MM.1S (cell line): ENCODE data around the gene VWA5A.

ENCODE experiments used
- DNase-seq: peaks from one replicate; pipeline ENCODE4 v3.0.0-alpha.2; 2015
- H2AFZ ChIP-seq: fragments of 300-600 bp; sonication (generic); 2 replicates; pipeline ENCODE4 v1.6.0; 2016; ENCODE audit warnings: antibody characterized with exemption, low read length
- H3F3A ChIP-seq: fragments of 300-600 bp; sonication (generic); 2 replicates; pipeline ENCODE4 v1.6.1; 2016; ENCODE audit warnings: mild to moderate bottlenecking, antibody characterized with exemption, low read length, moderate library complexity, mixed read lengths; ENCODE audit not compliant: insufficient read depth
- H3K27ac ChIP-seq: fragments of 300-600 bp; sonication (generic); 2 replicates; pipeline ENCODE4 v1.5.1; 2016; ENCODE audit warnings: mild to moderate bottlenecking, low read length
- H3K27me3 ChIP-seq: fragments of 300-600 bp; sonication (generic); replicated peaks from 2 replicates; pipeline ENCODE4 v1.6.0; 2016; ENCODE audit warnings: low read length; ENCODE audit not compliant: insufficient read depth
- H3K36me3 ChIP-seq: fragments of 300-600 bp; sonication (generic); replicated peaks from 2 replicates; pipeline ENCODE4 v1.6.1; 2016; ENCODE audit warnings: mild to moderate bottlenecking, low read length, mixed read lengths; ENCODE audit not compliant: insufficient read depth
- H3K4me1 ChIP-seq: fragments of 300-600 bp; sonication (generic); 2 replicates; pipeline ENCODE4 v1.6.1; 2016; ENCODE audit warnings: low read length, mixed read lengths
- H3K4me2 ChIP-seq: fragments of 300-600 bp; sonication (generic); 2 replicates; pipeline ENCODE4 v1.6.0; 2016; ENCODE audit warnings: low read depth, low read length
- H3K4me3 ChIP-seq: fragments of 300-600 bp; sonication (generic); 2 replicates; pipeline ENCODE4 v1.5.1; 2016; ENCODE audit warnings: low read length, mixed read lengths
- H3K79me2 ChIP-seq: fragments of 300-600 bp; sonication (generic); 2 replicates; pipeline ENCODE4 v1.6.1; 2016; ENCODE audit warnings: mixed run types, low read length, mixed read lengths
- H3K9ac ChIP-seq: fragments of 300-600 bp; sonication (generic); 2 replicates; pipeline ENCODE4 v1.6.1; 2016; ENCODE audit warnings: low read length, mixed read lengths
- H3K9me2 ChIP-seq: fragments of 300-600 bp; sonication (generic); replicated peaks from 2 replicates; pipeline ENCODE4 v1.6.1; 2016; ENCODE audit warnings: mild to moderate bottlenecking, low read length, mixed read lengths; ENCODE audit not compliant: insufficient read depth
- H3K9me3 ChIP-seq: fragments of 300-600 bp; sonication (generic); replicated peaks from 2 replicates; pipeline ENCODE4 v1.6.1; 2016; ENCODE audit warnings: mild to moderate bottlenecking, low read length, mixed read lengths; ENCODE audit not compliant: insufficient read depth
- H4K20me1 ChIP-seq: fragments of 300-600 bp; sonication (generic); 2 replicates; pipeline ENCODE4 v1.6.1; 2016; ENCODE audit warnings: mild to moderate bottlenecking, low read length, moderate library complexity, mixed read lengths; ENCODE audit not compliant: insufficient read depth
- CTCF ChIP-seq: fragments of 300-600 bp; sonication (generic); IDR thresholded peaks from 2 replicates; pipeline ENCODE4 v1.5.1; 2016; ENCODE audit warnings: antibody characterized with exemption, low read length, mixed read lengths
- EZH2 ChIP-seq: fragments of 300-600 bp; sonication (generic); optimal IDR thresholded peaks from 2 replicates; pipeline ENCODE3; 2017; ENCODE audit warnings: low read depth, mild to moderate bottlenecking, antibody characterized with exemption, low read length, mixed read lengths
- EZH2phosphoT487 ChIP-seq: fragments of 300-600 bp; sonication (generic); IDR thresholded peaks from 2 replicates; pipeline ENCODE4 v1.6.1; 2018; ENCODE audit warnings: antibody characterized with exemption, low read length

VWA5A gene

GRCh38 chr11:124085583-124085982 lies 29.7 kb upstream of the VWA5A start:
- Histone ChIP-seq H3K9me2 (no peaks in the 10 kb centered on the region), H3K27ac (no peak overlapping the region), H3K9me3 (no peaks in the 10 kb centered on the region), H3K9ac (no peak overlapping the region), H3K27me3 (no peaks in the 10 kb centered on the region), H4K20me1 (no peaks in the 10 kb centered on the region), H3K79me2 (no peaks in the 10 kb centered on the region), H3K4me1 (no peaks in the 10 kb centered on the region), H3K4me3 (no peak overlapping the region), H2AFZ (no peak overlapping the region), H3F3A (no peaks in the 10 kb centered on the region), H3K36me3 (no peaks in the 10 kb centered on the region), H3K4me2 (no peak overlapping the region)
- no peak for DNase-seq
- TF ChIP-seq CTCF (no peak), EZH2 (no peak), EZH2phosphoT487 (no peak)

GRCh38 chr11:124085997-124086846 lies 29.0 kb upstream of the VWA5A start:
- Histone ChIP-seq H4K20me1 (no peaks in the 10 kb centered on the region), H3K27me3 (no peaks in the 10 kb centered on the region), H3K9ac (no peak overlapping the region), H3F3A (no peaks in the 10 kb centered on the region), H3K9me3 (no peaks in the 10 kb centered on the region), H3K4me1 (no peaks in the 10 kb centered on the region), H3K9me2 (no peaks in the 10 kb centered on the region), H3K27ac (no peak overlapping the region), H3K4me3 (no peak overlapping the region), H2AFZ (no peak overlapping the region), H3K36me3 (no peaks in the 10 kb centered on the region), H3K4me2 (no peak overlapping the region), H3K79me2 (no peaks in the 10 kb centered on the region)
- no peak for TF ChIP-seq EZH2phosphoT487
- no peak for TF ChIP-seq EZH2
- no peak for TF ChIP-seq CTCF
- no peak for DNase-seq

GRCh38 chr11:124090996-124091395 lies 24.3 kb upstream of the VWA5A start:
- Histone ChIP-seq H3K4me2 (no peak overlapping the region), H3K9me2 (no peaks in the 10 kb centered on the region), H3K36me3 (no peaks in the 10 kb centered on the region), H3K9me3 (no peaks in the 10 kb centered on the region), H2AFZ (no peak overlapping the region), H3K4me3 (no peak overlapping the region), H3K4me1 (no peaks in the 10 kb centered on the region), H3F3A (no peaks in the 10 kb centered on the region), H3K79me2 (no peaks in the 10 kb centered on the region), H3K9ac (no peak overlapping the region), H3K27ac (no peak overlapping the region), H3K27me3 (no peaks in the 10 kb centered on the region), H4K20me1 (no peaks in the 10 kb centered on the region)
- no peak for DNase-seq
- TF ChIP-seq EZH2, result no peak
- no peak for TF ChIP-seq CTCF
- TF ChIP-seq EZH2phosphoT487, result no peak
